GM19351 (cell line): ENCODE measurements around the gene CSNK2A3.

ENCODE experiments used
- ATAC-seq: cut with Tn5 transposase; IDR thresholded peaks from one replicate; pipeline ENCODE4 v1.9.1; 2021; ENCODE audit warnings: mild to moderate bottlenecking, moderate library complexity; ENCODE audit not compliant: unreplicated experiment

The CSNK2A3 gene

GRCh38 chr11:11302565-11302964 is 50.5 kb downstream of the CSNK2A3 start:
- no peak for ATAC-seq
